Tibial artery (tissue), 4 donors: ENCODE results near the gene PLXNA2.

ENCODE experiments used
- DNase-seq, 2 donors: peaks; one replicate each; pipeline ENCODE4 v3.0.0-alpha.2; 2019
- H3K27ac ChIP-seq, 2 donors: fragments of 200-600 bp; sonication (generic) in 1 of 2; 1 replicate in 1 of 2; 2 replicates in 1 of 2; pipeline ENCODE4 v1.5.1; 2018 to 2019; ENCODE audit warnings: mild to moderate bottlenecking in 1 of 2
- H3K27me3 ChIP-seq, 2 donors: fragments of 200-600 bp; sonication (generic) in 1 of 2; one replicate each; pipeline versions ENCODE4 v1.5.1 to v1.6.0; 2016 to 2019
- H3K36me3 ChIP-seq, 3 donors: fragments of 200-600 bp; sonication (generic) in 2 of 3; one replicate each; pipeline ENCODE4 v1.5.1; 2016 to 2019; ENCODE audit warnings: mild to moderate bottlenecking in 2 of 3
- H3K4me1 ChIP-seq, 4 donors: fragments of 200-600 bp; sonication (generic) in 2 of 4; 1 replicate in 3 of 4; 2 replicates in 1 of 4; pipeline ENCODE4 v1.5.1; 2016 to 2019
- H3K4me3 ChIP-seq, 2 donors: fragments of 200-600 bp; sonication (generic) in 1 of 2; 1 replicate in 1 of 2; 2 replicates in 1 of 2; pipeline ENCODE4 v1.5.1; 2018 to 2019; ENCODE audit warnings: mild to moderate bottlenecking in 2 of 2
- H3K9me3 ChIP-seq, 3 donors: fragments of 200-600 bp; sonication (generic) in 1 of 3; one replicate each; pipeline ENCODE4 v1.5.1; 2016 to 2019
- CTCF ChIP-seq, 2 experiments: fragments of 200-600 bp in 1 of 2; fragments of 450-650 bp in 1 of 2; IDR thresholded peaks; one replicate each; pipeline ENCODE4 v1.5.1; 2017 to 2019; ENCODE audit warnings: antibody characterized with exemption in 2 of 2, mild to moderate bottlenecking in 1 of 2, moderate library complexity in 1 of 2
- intact Hi-C: fragments of 100-400 bp; cut with DNase I; formaldehyde crosslinking; loops from one replicate; pipeline ENCODE4 v1.15.0; 2023; ENCODE audit warnings: low total_unique reads

Gene PLXNA2

GRCh38 chr1:208270651-208271141, 26.5 kb upstream of the PLXNA2 start:
- H3K4me3 ChIP-seq = no peak overlapping the region
- no peak for DNase-seq
- no peaks in the 10 kb centered on the region for H3K36me3 ChIP-seq
- no peaks in the 10 kb centered on the region for H3K27me3 ChIP-seq
- intact Hi-C loops = no loop called here
- no peak overlapping the region for H3K27ac ChIP-seq
- no peaks in the 10 kb centered on the region for H3K9me3 ChIP-seq
- H3K4me1 ChIP-seq = peaks cover 0 to 51% (median 21%) of the 10 kb centered on the region in 4 donors
- no peak for TF ChIP-seq CTCF (IDR thresholded peaks at IDR 0.05)

GRCh38 chr1:208269338-208269666, 25.1 kb upstream of the PLXNA2 start:
- H3K36me3 ChIP-seq = no peaks in the 10 kb centered on the region

GRCh38 chr1:208268541-208269337, 24.6 kb upstream of the PLXNA2 start:
- H3K36me3 ChIP-seq = no peaks in the 10 kb centered on the region
- intact Hi-C loops = no loop called here
- no peak for DNase-seq
- H3K4me3 ChIP-seq = no peak overlapping the region
- TF ChIP-seq CTCF (IDR thresholded peaks at IDR 0.05) = no peak
- no peaks in the 10 kb centered on the region for H3K27me3 ChIP-seq
- H3K27ac ChIP-seq = no peak overlapping the region
- peaks cover 0 to 66% (median 25%) of the 10 kb centered on the region in 4 donors for H3K4me1 ChIP-seq
- no peaks in the 10 kb centered on the region for H3K9me3 ChIP-seq

More at GRCh38 chr1:208269338-208269666, 25.1 kb upstream of the PLXNA2 start:
- H3K9me3 ChIP-seq = no peaks in the 10 kb centered on the region
- no peak overlapping the region for H3K4me3 ChIP-seq
- no peak overlapping the region for H3K27ac ChIP-seq
- intact Hi-C loops = no loop called here
- no peak for DNase-seq
- H3K27me3 ChIP-seq = no peaks in the 10 kb centered on the region
- TF ChIP-seq CTCF (IDR thresholded peaks at IDR 0.05) = no peak
- H3K4me1 ChIP-seq = peaks cover 0 to 63% (median 25%) of the 10 kb centered on the region in 4 donors

- TF ChIP-seq CTCF (IDR thresholded peaks at IDR 0.05) = no peak
- intact Hi-C loops = no loop called here
- peaks cover 0 to 48% (median 20%) of the 10 kb centered on the region in 4 donors for H3K4me1 ChIP-seq
Observed at GRCh38 chr1:208265525-208265924, 21.3 kb upstream of the PLXNA2 start.

GRCh38 chr1:208265122-208265469, 20.9 kb upstream of the PLXNA2 start:
- intact Hi-C loops = no loop called here
- Histone ChIP-seq H3K27me3 (no peaks in the 10 kb centered on the region), H3K27ac (peak overlapping the region; percentile 49 to 61), H3K9me3 (peaks cover 0 to 5% (median 4%) of the 10 kb centered on the region in 3 donors), H3K36me3 (no peaks in the 10 kb centered on the region), H3K4me3 (no peak overlapping the region), H3K4me1 (peaks cover 0 to 48% (median 20%) of the 10 kb centered on the region in 4 donors)
- no peak for TF ChIP-seq CTCF (IDR thresholded peaks at IDR 0.05)
- DNase-seq = no peak

More at GRCh38 chr1:208265525-208265924, 21.3 kb upstream of the PLXNA2 start:
- no peaks in the 10 kb centered on the region for H3K36me3 ChIP-seq
- no peaks in the 10 kb centered on the region for H3K27me3 ChIP-seq
- H3K27ac ChIP-seq = peak overlapping the region in 1 of 2 donors; percentile 61
- H3K4me3 ChIP-seq = no peak overlapping the region
- no peak for DNase-seq
- peaks cover 0 to under 1% (median 0%) of the 10 kb centered on the region in 3 donors for H3K9me3 ChIP-seq
